Measurements from ENCODE around the gene DCAF4.

DCAF4 gene

GRCh38 chr14:72884386-72884785 lies 41.9 kb upstream of the DCAF4 start:
- H3K27me3 ChIP-seq (ENCODE audit: insufficient read depth, low read depth, severe bottlenecking) = no peaks in the 10 kb centered on the region
- no peaks in the 10 kb centered on the region for H3K9me3 ChIP-seq (ENCODE audit: severe bottlenecking)
- DNase-seq = no peak
- H3K36me3 ChIP-seq = no peaks in the 10 kb centered on the region
- H3K27ac ChIP-seq = no peak overlapping the region
- no peak for TF ChIP-seq CTCF (IDR thresholded peaks at IDR 0.05; ENCODE audit: low read depth, low read length)
- H3K4me3 ChIP-seq (ENCODE audit: low read depth, low read length) = no peak overlapping the region

GRCh38 chr14:72887514-72887913 lies 38.8 kb upstream of the DCAF4 start:
- H3K27me3 ChIP-seq (ENCODE audit: insufficient read depth, low read depth, severe bottlenecking) = peaks cover 4% of the 10 kb centered on the region
- no peak for TF ChIP-seq CTCF (IDR thresholded peaks at IDR 0.05; ENCODE audit: low read depth, low read length)

GRCh38 chr14:72888192-72888591 lies 38.1 kb upstream of the DCAF4 start:
- no peaks in the 10 kb centered on the region for H3K36me3 ChIP-seq
- peaks cover 5% of the 10 kb centered on the region for H3K27me3 ChIP-seq (ENCODE audit: insufficient read depth, low read depth, severe bottlenecking)
- no peak for TF ChIP-seq CTCF (IDR thresholded peaks at IDR 0.05; ENCODE audit: low read depth, low read length)
- no peak overlapping the region for H3K27ac ChIP-seq
- DNase-seq = no peak
- H3K4me3 ChIP-seq (ENCODE audit: low read depth, low read length) = no peak overlapping the region
- no peaks in the 10 kb centered on the region for H3K9me3 ChIP-seq (ENCODE audit: severe bottlenecking)

More at GRCh38 chr14:72887514-72887913, 38.8 kb upstream of the DCAF4 start:
- no peak overlapping the region for H3K27ac ChIP-seq
- no peak for DNase-seq
- no peaks in the 10 kb centered on the region for H3K36me3 ChIP-seq
- no peak overlapping the region for H3K4me3 ChIP-seq (ENCODE audit: low read depth, low read length)
- no peaks in the 10 kb centered on the region for H3K9me3 ChIP-seq (ENCODE audit: severe bottlenecking)

GRCh38 chr14:72888636-72889201 lies 37.5 kb upstream of the DCAF4 start:
- Histone ChIP-seq H3K36me3 (no peaks in the 10 kb centered on the region), H3K9me3 (ENCODE audit: severe bottlenecking) (no peaks in the 10 kb centered on the region), H3K27ac (no peak overlapping the region), H3K4me3 (ENCODE audit: low read depth, low read length) (no peak overlapping the region), H3K27me3 (ENCODE audit: insufficient read depth, low read depth, severe bottlenecking) (peaks cover 5% of the 10 kb centered on the region)
- no peak for TF ChIP-seq CTCF (IDR thresholded peaks at IDR 0.05; ENCODE audit: low read depth, low read length)
- DNase-seq = no peak

GRCh38 chr14:72889366-72889765 lies 36.9 kb upstream of the DCAF4 start:
- Histone ChIP-seq H3K36me3 (no peaks in the 10 kb centered on the region), H3K9me3 (ENCODE audit: severe bottlenecking) (no peaks in the 10 kb centered on the region), H3K27me3 (ENCODE audit: insufficient read depth, low read depth, severe bottlenecking) (peaks cover 5% of the 10 kb centered on the region), H3K27ac (no peak overlapping the region), H3K4me3 (ENCODE audit: low read depth, low read length) (no peak overlapping the region)
- no peak for TF ChIP-seq CTCF (IDR thresholded peaks at IDR 0.05; ENCODE audit: low read depth, low read length)
- DNase-seq = no peak

GRCh38 chr14:72891666-72892102 lies 34.6 kb upstream of the DCAF4 start:
- Histone ChIP-seq H3K27ac (no peak overlapping the region), H3K9me3 (ENCODE audit: severe bottlenecking) (no peaks in the 10 kb centered on the region), H3K27me3 (ENCODE audit: insufficient read depth, low read depth, severe bottlenecking) (peaks cover 5% of the 10 kb centered on the region), H3K4me3 (ENCODE audit: low read depth, low read length) (no peak overlapping the region), H3K36me3 (no peaks in the 10 kb centered on the region)
- no peak for DNase-seq
- TF ChIP-seq CTCF (IDR thresholded peaks at IDR 0.05; ENCODE audit: low read depth, low read length) = no peak
